BE2C (cell line): ENCODE results near the gene XK.
"Not testable (repeated sequence)": the region's sequence is repeated elsewhere in the genome, so short reads cannot be mapped to it uniquely, and the experiment has no call there.

Experiments used
- DNase-seq: peaks from one replicate; pipeline ENCODE4 v3.0.0-alpha.2; 2020
- H3K27me3 ChIP-seq: fragments of 250-450 bp; sonication (Bioruptor Pico); 2 replicates; pipeline ENCODE4 v1.5.1; 2020; ENCODE audit warnings: mild to moderate bottlenecking
- H3K36me3 ChIP-seq: fragments of 250-450 bp; sonication (Bioruptor Pico); 2 replicates; pipeline ENCODE4 v1.5.1; 2020; ENCODE audit warnings: mild to moderate bottlenecking
- H3K4me1 ChIP-seq: fragments of 250-450 bp; sonication (Bioruptor Pico); 2 replicates; pipeline ENCODE4 v1.5.1; 2020
- H3K4me3 ChIP-seq: 2 replicates; pipeline ENCODE4 v1.5.1; 2011; ENCODE audit warnings: low read depth, low read length
- H3K9me3 ChIP-seq: fragments of 250-450 bp; sonication (Bioruptor Pico); 2 replicates; pipeline ENCODE4 v1.5.1; 2020
- CTCF ChIP-seq: IDR thresholded peaks from 2 replicates; pipeline ENCODE4 v1.5.1; 2012; ENCODE audit warnings: mild to moderate bottlenecking, low read depth, low read length

XK gene

GRCh38 chrX:37646254-37646653, 39.3 kb upstream of the XK start:
- no peak overlapping the region for H3K4me3 ChIP-seq
- DNase-seq = no peak
- H3K27me3 ChIP-seq = no peaks in the 10 kb centered on the region
- H3K9me3 ChIP-seq = no peaks in the 10 kb centered on the region
- H3K36me3 ChIP-seq = no peaks in the 10 kb centered on the region
- no peaks in the 10 kb centered on the region for H3K4me1 ChIP-seq
- no peak for TF ChIP-seq CTCF

- not testable (repeated sequence) for DNase-seq, H3K4me3 ChIP-seq, H3K4me1 ChIP-seq, H3K9me3 ChIP-seq, H3K36me3 ChIP-seq, H3K27me3 ChIP-seq
These were observed 34.7 kb upstream of the XK start for GRCh38 chrX:37650879-37651278.

GRCh38 chrX:37651921-37652452, 33.6 kb upstream of the XK start:
- Histone ChIP-seq H3K4me3 (no peak overlapping the region), H3K36me3 (no peaks in the 10 kb centered on the region), H3K4me1 (no peaks in the 10 kb centered on the region), H3K9me3 (no peaks in the 10 kb centered on the region), H3K27me3 (no peaks in the 10 kb centered on the region)
- TF ChIP-seq CTCF = no peak
- no peak for DNase-seq

- no peak for DNase-seq
- no peak for TF ChIP-seq CTCF
- no peaks in the 10 kb centered on the region for H3K9me3 ChIP-seq
- no peak overlapping the region for H3K4me3 ChIP-seq
- no peaks in the 10 kb centered on the region for H3K4me1 ChIP-seq
- no peaks in the 10 kb centered on the region for H3K27me3 ChIP-seq
- H3K36me3 ChIP-seq = no peaks in the 10 kb centered on the region
These were observed 32.9 kb upstream of the XK start for GRCh38 chrX:37652589-37653231.

- Histone ChIP-seq H3K4me1 (no peaks in the 10 kb centered on the region), H3K4me3 (no peak overlapping the region), H3K9me3 (no peaks in the 10 kb centered on the region), H3K36me3 (no peaks in the 10 kb centered on the region), H3K27me3 (no peaks in the 10 kb centered on the region)
- no peak for TF ChIP-seq CTCF
- DNase-seq = no peak
These were observed 32.0 kb upstream of the XK start for GRCh38 chrX:37653397-37654085.

- H3K9me3 ChIP-seq = no peaks in the 10 kb centered on the region
- H3K4me1 ChIP-seq = no peaks in the 10 kb centered on the region
- DNase-seq = no peak
- H3K27me3 ChIP-seq = no peaks in the 10 kb centered on the region
- no peak overlapping the region for H3K4me3 ChIP-seq
- no peak for TF ChIP-seq CTCF
- H3K36me3 ChIP-seq = no peaks in the 10 kb centered on the region
These were observed 27.1 kb upstream of the XK start for GRCh38 chrX:37658343-37659030.
